Measurements from ENCODE around the gene CAGE1.

DNA sequence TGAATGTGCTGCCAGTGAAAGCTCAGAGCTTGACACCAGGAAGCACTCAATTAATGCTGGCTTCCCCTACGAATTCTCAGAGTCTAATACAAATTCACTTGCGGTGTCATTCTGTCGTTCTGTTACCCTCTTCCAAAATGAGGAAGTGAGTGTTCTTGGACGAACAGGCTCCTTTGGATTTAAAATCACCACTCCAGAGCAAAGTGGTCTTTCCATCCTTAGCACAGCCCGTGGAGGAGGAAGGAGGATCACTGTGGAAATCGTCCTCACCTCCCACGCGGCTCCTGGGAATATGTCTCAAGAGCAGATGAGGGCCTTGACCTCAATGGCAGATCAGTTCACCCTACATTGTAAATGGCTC is 41.8 kb upstream of the CAGE1 start:
- TF ChIP-seq, protein P1, sequence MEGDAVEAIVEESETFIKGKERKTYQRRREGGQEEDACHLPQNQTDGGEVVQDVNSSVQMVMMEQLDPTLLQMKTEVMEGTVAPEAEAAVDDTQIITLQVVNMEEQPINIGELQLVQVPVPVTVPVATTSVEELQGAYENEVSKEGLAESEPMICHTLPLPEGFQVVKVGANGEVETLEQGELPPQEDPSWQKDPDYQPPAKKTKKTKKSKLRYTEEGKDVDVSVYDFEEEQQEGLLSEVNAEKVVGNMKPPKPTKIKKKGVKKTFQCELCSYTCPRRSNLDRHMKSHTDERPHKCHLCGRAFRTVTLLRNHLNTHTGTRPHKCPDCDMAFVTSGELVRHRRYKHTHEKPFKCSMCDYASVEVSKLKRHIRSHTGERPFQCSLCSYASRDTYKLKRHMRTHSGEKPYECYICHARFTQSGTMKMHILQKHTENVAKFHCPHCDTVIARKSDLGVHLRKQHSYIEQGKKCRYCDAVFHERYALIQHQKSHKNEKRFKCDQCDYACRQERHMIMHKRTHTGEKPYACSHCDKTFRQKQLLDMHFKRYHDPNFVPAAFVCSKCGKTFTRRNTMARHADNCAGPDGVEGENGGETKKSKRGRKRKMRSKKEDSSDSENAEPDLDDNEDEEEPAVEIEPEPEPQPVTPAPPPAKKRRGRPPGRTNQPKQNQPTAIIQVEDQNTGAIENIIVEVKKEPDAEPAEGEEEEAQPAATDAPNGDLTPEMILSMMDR (IDR thresholded peaks at IDR 0.05; ENCODE audit: low read length): no peak
- TF ChIP-seq EZH2 (IDR thresholded peaks at IDR 0.05; ENCODE audit: borderline replicate concordance, low read length): no peak

Measured in OCI-LY1 (cell line).